SU-DHL-6 (cell line): ENCODE results near the gene HOXD3.

Experiments used
- H2AFZ ChIP-seq: fragments of 200-600 bp; sonication (generic); 2 replicates; pipeline ENCODE4 v1.6.1; 2014; ENCODE audit warnings: low read depth, mild to moderate bottlenecking, moderate library complexity, mixed read lengths, antibody characterized with exemption, low read length; ENCODE audit not compliant: severe bottlenecking
- H3F3A ChIP-seq: fragments of 200-600 bp; shearing (Covaris generic); 2 replicates; pipeline ENCODE4 v1.6.0; 2016; ENCODE audit warnings: antibody characterized with exemption, mild to moderate bottlenecking; ENCODE audit not compliant: insufficient read depth
- H3K27ac ChIP-seq: fragments of 200-600 bp; sonication (generic); 2 replicates; pipeline ENCODE4 v1.5.1; 2016; ENCODE audit warnings: low read depth, mild to moderate bottlenecking, low read length, moderate library complexity, mixed read lengths
- H3K27me3 ChIP-seq: fragments of 200-600 bp; sonication (generic), shearing (Covaris generic); 2 replicates; pipeline ENCODE4 v1.6.0; 2014; ENCODE audit warnings: mild to moderate bottlenecking, low read length
- H3K36me3 ChIP-seq: fragments of 200-600 bp; sonication (generic); 2 replicates; pipeline ENCODE4 v1.6.1; 2014; ENCODE audit warnings: mild to moderate bottlenecking, low read length, mixed read lengths
- H3K4me2 ChIP-seq: fragments of 300-600, 200-600 bp; shearing (Covaris generic), sonication (generic); 2 replicates; pipeline ENCODE4 v1.6.0; 2014; ENCODE audit warnings: low read length, low read depth, mild to moderate bottlenecking; ENCODE audit not compliant: poor library complexity, severe bottlenecking
- H3K4me3 ChIP-seq: fragments of 200-600 bp; sonication (generic); 2 replicates; pipeline ENCODE4 v1.5.1; 2014; ENCODE audit warnings: antibody characterized with exemption, low read length, mild to moderate bottlenecking, mixed read lengths; ENCODE audit not compliant: insufficient read depth, poor library complexity, severe bottlenecking
- H3K79me2 ChIP-seq: fragments of 200-600 bp; sonication (generic); 2 replicates; pipeline ENCODE4 v1.6.1; 2014; ENCODE audit warnings: mild to moderate bottlenecking, low read length, moderate library complexity; ENCODE audit not compliant: insufficient read depth
- H3K9ac ChIP-seq: fragments of 200-600 bp; sonication (generic); 2 replicates; pipeline ENCODE4 v1.7.0; 2014; ENCODE audit warnings: mild to moderate bottlenecking, low read length
- H3K9me2 ChIP-seq: fragments of 200-600 bp; sonication (generic); replicated peaks from 2 replicates; pipeline ENCODE4 v1.6.1; 2014; ENCODE audit warnings: low read length; ENCODE audit not compliant: insufficient read depth
- H3K9me3 ChIP-seq: fragments of 200-600 bp; sonication (generic); 2 replicates; pipeline ENCODE4 v1.6.1; 2014; ENCODE audit warnings: low read length, mixed read lengths; ENCODE audit not compliant: insufficient read depth
- H4K20me1 ChIP-seq: fragments of 200-600 bp; sonication (generic); 2 replicates; pipeline ENCODE4 v1.6.1; 2014; ENCODE audit warnings: low read depth, mild to moderate bottlenecking, antibody characterized with exemption, low read length, moderate library complexity, mixed read lengths
- EZH2phosphoT487 ChIP-seq: fragments of 200-600 bp; sonication (generic), shearing (Covaris generic); conservative IDR thresholded peaks from 2 replicates; pipeline ENCODE4 v1.6.1; 2018; ENCODE audit warnings: mild to moderate bottlenecking, antibody characterized with exemption, low read length, moderate library complexity, mixed read lengths
- TF ChIP-seq, protein P1 (sequence below): fragments of 200-600 bp; sonication (generic); IDR thresholded peaks from one replicate; pipeline ENCODE4 v1.5.1; 2017; ENCODE audit warnings: antibody characterized with exemption, mild to moderate bottlenecking, low read length, moderate library complexity; ENCODE audit not compliant: insufficient read depth, poor library complexity, severe bottlenecking

Gene HOXD3

GRCh38 chr2:176135035-176135440 lies 22.1 kb upstream of the HOXD3 start:
- Histone ChIP-seq H3K79me2 (no peaks in the 10 kb centered on the region), H3K36me3 (no peaks in the 10 kb centered on the region), H3K27ac (no peak overlapping the region), H3K9me3 (no peaks in the 10 kb centered on the region), H3K9ac (no peak overlapping the region), H2AFZ (no peak overlapping the region), H3K9me2 (no peaks in the 10 kb centered on the region), H3K27me3 (no peaks in the 10 kb centered on the region), H3K4me2 (no peak overlapping the region), H4K20me1 (no peaks in the 10 kb centered on the region), H3K4me3 (no peak overlapping the region), H3F3A (no peaks in the 10 kb centered on the region)
- TF ChIP-seq EZH2phosphoT487: no peak
- TF ChIP-seq, protein P1, sequence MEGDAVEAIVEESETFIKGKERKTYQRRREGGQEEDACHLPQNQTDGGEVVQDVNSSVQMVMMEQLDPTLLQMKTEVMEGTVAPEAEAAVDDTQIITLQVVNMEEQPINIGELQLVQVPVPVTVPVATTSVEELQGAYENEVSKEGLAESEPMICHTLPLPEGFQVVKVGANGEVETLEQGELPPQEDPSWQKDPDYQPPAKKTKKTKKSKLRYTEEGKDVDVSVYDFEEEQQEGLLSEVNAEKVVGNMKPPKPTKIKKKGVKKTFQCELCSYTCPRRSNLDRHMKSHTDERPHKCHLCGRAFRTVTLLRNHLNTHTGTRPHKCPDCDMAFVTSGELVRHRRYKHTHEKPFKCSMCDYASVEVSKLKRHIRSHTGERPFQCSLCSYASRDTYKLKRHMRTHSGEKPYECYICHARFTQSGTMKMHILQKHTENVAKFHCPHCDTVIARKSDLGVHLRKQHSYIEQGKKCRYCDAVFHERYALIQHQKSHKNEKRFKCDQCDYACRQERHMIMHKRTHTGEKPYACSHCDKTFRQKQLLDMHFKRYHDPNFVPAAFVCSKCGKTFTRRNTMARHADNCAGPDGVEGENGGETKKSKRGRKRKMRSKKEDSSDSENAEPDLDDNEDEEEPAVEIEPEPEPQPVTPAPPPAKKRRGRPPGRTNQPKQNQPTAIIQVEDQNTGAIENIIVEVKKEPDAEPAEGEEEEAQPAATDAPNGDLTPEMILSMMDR: no peak

GRCh38 chr2:176136374-176137251 lies 20.5 kb upstream of the HOXD3 start:
- H3K27ac ChIP-seq: no peak overlapping the region
- no peak overlapping the region for H3K4me3 ChIP-seq
- H3K9ac ChIP-seq: no peak overlapping the region
- no peaks in the 10 kb centered on the region for H3K9me3 ChIP-seq
- H3K36me3 ChIP-seq: no peaks in the 10 kb centered on the region
- no peak overlapping the region for H3K4me2 ChIP-seq
- H4K20me1 ChIP-seq: no peaks in the 10 kb centered on the region
- H3K79me2 ChIP-seq: no peaks in the 10 kb centered on the region
- TF ChIP-seq, protein P1: no peak
- no peak for TF ChIP-seq EZH2phosphoT487
- H2AFZ ChIP-seq: no peak overlapping the region
- no peaks in the 10 kb centered on the region for H3K27me3 ChIP-seq
- H3K9me2 ChIP-seq: no peaks in the 10 kb centered on the region
- H3F3A ChIP-seq: no peaks in the 10 kb centered on the region

DNA sequence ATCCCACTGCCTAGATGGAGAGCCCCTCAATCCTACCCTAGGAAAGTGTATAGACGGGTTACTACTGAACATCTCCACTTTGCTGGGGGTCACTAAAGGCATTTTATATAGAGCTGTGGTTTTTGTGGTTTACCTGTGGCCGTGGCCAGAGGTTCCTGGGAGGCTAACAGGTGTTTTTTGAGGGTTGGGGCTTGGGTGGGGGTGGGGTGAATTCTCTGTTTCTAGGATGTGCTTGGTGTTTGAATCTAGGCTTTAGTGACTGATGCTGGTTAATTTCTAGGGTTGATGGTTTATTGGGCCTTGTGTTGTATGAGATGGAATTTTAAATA lies 19.9 kb upstream of the HOXD3 start:
- Histone ChIP-seq H3K9me2 (no peaks in the 10 kb centered on the region), H3K27me3 (no peaks in the 10 kb centered on the region), H3K9ac (no peak overlapping the region), H3K27ac (no peak overlapping the region), H3K79me2 (no peaks in the 10 kb centered on the region), H3K36me3 (no peaks in the 10 kb centered on the region), H3K9me3 (no peaks in the 10 kb centered on the region), H3K4me2 (no peak overlapping the region), H4K20me1 (no peaks in the 10 kb centered on the region), H3K4me3 (no peak overlapping the region), H2AFZ (no peak overlapping the region), H3F3A (no peaks in the 10 kb centered on the region)
- no peak for TF ChIP-seq EZH2phosphoT487
- TF ChIP-seq, protein P1: no peak
